Neural progenitor cell (in vitro differentiated cells): Measurements from ENCODE around the gene CTSS. TPM values are rescaled to one million over a fixed set of nuclear protein-coding genes. Genes with fewer than 3 reads are reported as not detected.

Experiments
- DNase-seq: peaks from one replicate; pipeline ENCODE4 v3.0.0-alpha.2; 2016; ENCODE audit warnings: low spot score
- H2AFZ ChIP-seq: fragments of 200-600 bp; sonication (generic); replicated peaks from 2 replicates; pipeline ENCODE4 v1.6.1; 2016; ENCODE audit warnings: antibody characterized with exemption
- H3F3A ChIP-seq: fragments of 200-600 bp; sonication (generic); 2 replicates; pipeline ENCODE4 v1.6.1; 2016; ENCODE audit warnings: antibody characterized with exemption, low read depth
- H3K27ac ChIP-seq: fragments of 200-600 bp; sonication (generic); 2 replicates; pipeline ENCODE4 v1.5.1; 2016; ENCODE audit warnings: mild to moderate bottlenecking
- H3K27me3 ChIP-seq: fragments of 200-600 bp; sonication (generic); 2 replicates; pipeline ENCODE4 v1.6.1; 2016; ENCODE audit warnings: mild to moderate bottlenecking, moderate library complexity
- H3K36me3 ChIP-seq: fragments of 200-600 bp; sonication (generic); 2 replicates; pipeline ENCODE4 v1.5.1; 2016
- H3K4me1 ChIP-seq: fragments of 200-600 bp; sonication (generic); 2 replicates; pipeline ENCODE4 v1.6.1; 2016; ENCODE audit warnings: mixed run types
- H3K4me2 ChIP-seq: fragments of 200-600 bp; sonication (generic); 2 replicates; pipeline ENCODE4 v1.6.1; 2016
- H3K4me3 ChIP-seq: fragments of 200-600 bp; sonication (generic); 2 replicates; pipeline ENCODE4 v1.5.1; 2016
- H3K79me2 ChIP-seq: fragments of 200-600 bp; sonication (generic); 2 replicates; pipeline ENCODE4 v1.6.1; 2016; ENCODE audit warnings: low read depth
- H3K9ac ChIP-seq: fragments of 200-600 bp; sonication (generic); 2 replicates; pipeline ENCODE4 v1.6.1; 2016
- H3K9me3 ChIP-seq: fragments of 200-600 bp; sonication (generic); 2 replicates; pipeline ENCODE4 v1.5.1; 2016; ENCODE audit warnings: low read depth
- H4K20me1 ChIP-seq: fragments of 200-600 bp; sonication (generic); 2 replicates; pipeline ENCODE4 v1.6.1; 2016; ENCODE audit warnings: low read depth
- H3K27ac Mint-ChIP-seq: 3 replicates; pipeline ENCODE4 v1.8.0; 2021; ENCODE audit warnings: mixed read lengths
- H3K27me3 Mint-ChIP-seq: 2 replicates; pipeline ENCODE4 v1.8.0; 2022; ENCODE audit warnings: low read depth, mild to moderate bottlenecking, inconsistent platforms, moderate library complexity, mixed read lengths; ENCODE audit not compliant: insufficient read depth
- H3K36me3 Mint-ChIP-seq: 3 replicates; pipeline ENCODE4 v1.8.0; 2021; ENCODE audit warnings: mixed read lengths
- H3K4me1 Mint-ChIP-seq: 3 replicates; pipeline ENCODE4 v1.8.0; 2021; ENCODE audit warnings: mixed read lengths
- H3K4me3 Mint-ChIP-seq: 3 replicates; pipeline ENCODE4 v1.8.0; 2021; ENCODE audit warnings: mild to moderate bottlenecking, moderate library complexity, mixed read lengths
- H3K9me3 Mint-ChIP-seq: 3 replicates; pipeline ENCODE4 v1.8.0; 2020; ENCODE audit warnings: mixed read lengths
- EZH2 ChIP-seq: fragments of 200-600 bp; sonication (generic); IDR thresholded peaks from 2 replicates; pipeline ENCODE4 v1.6.1; 2017; ENCODE audit warnings: antibody characterized with exemption, mild to moderate bottlenecking, moderate library complexity
- EZH2phosphoT487 ChIP-seq: fragments of 200-600 bp; sonication (generic); IDR thresholded peaks from 2 replicates; pipeline ENCODE4 v1.6.1; 2017; ENCODE audit warnings: antibody characterized with exemption
- total RNA-seq: library from RNA; depleted of rRNA; stranded (reverse); fragments of >200 nt; gene quantifications from 2 replicates; pipeline ENCODE4 v1.2.3, GENCODE V29; 2015; ENCODE audit warnings: low replicate concordance
- TF ChIP-seq, protein P1 (sequence below): fragments of 200-600 bp; sonication (generic); IDR thresholded peaks from 2 replicates; pipeline ENCODE4 v1.5.1; 2017; ENCODE audit warnings: antibody characterized with exemption, mild to moderate bottlenecking

CTSS gene
- total RNA-seq, 1 donor from 2014 or later, result not detected

DNA sequence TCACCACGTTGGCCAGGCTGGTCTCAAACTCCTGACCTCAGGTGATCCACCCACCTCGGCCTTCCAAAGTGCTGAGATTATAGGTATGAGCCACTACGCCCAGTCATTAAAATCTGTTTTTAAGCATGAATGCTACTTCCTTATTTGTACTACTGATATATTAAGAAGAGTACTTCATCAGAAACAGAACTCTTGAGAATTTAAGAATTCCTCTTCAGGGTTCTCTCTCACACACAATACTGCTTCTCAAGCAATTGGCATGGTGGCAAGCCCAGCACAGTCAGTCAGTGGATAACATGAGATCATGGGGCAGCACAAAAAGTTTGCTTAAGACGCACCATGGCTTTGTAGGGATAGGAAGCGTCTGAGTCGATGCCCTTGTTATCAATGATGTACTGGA is 14.1 kb downstream of the CTSS start:
- Mint-ChIP-seq H3K9me3 (no peaks in the 10 kb centered on the region), H3K36me3 (no peaks in the 10 kb centered on the region), H3K27ac (no peak overlapping the region), H3K27me3 (no peaks in the 10 kb centered on the region), H3K4me3 (no peak overlapping the region), H3K4me1 (no peaks in the 10 kb centered on the region)
- Histone ChIP-seq H2AFZ (no peak overlapping the region), H3K4me1 (no peaks in the 10 kb centered on the region), H3K79me2 (no peaks in the 10 kb centered on the region), H3K9ac (no peak overlapping the region), H3F3A (no peaks in the 10 kb centered on the region), H4K20me1 (no peaks in the 10 kb centered on the region), H3K4me2 (no peak overlapping the region), H3K36me3 (no peaks in the 10 kb centered on the region), H3K27me3 (no peaks in the 10 kb centered on the region), H3K4me3 (no peak overlapping the region), H3K9me3 (no peaks in the 10 kb centered on the region), H3K27ac (no peak overlapping the region)
- DNase-seq, result no peak
- TF ChIP-seq EZH2phosphoT487 (no peak), EZH2 (no peak)
- TF ChIP-seq, protein P1, sequence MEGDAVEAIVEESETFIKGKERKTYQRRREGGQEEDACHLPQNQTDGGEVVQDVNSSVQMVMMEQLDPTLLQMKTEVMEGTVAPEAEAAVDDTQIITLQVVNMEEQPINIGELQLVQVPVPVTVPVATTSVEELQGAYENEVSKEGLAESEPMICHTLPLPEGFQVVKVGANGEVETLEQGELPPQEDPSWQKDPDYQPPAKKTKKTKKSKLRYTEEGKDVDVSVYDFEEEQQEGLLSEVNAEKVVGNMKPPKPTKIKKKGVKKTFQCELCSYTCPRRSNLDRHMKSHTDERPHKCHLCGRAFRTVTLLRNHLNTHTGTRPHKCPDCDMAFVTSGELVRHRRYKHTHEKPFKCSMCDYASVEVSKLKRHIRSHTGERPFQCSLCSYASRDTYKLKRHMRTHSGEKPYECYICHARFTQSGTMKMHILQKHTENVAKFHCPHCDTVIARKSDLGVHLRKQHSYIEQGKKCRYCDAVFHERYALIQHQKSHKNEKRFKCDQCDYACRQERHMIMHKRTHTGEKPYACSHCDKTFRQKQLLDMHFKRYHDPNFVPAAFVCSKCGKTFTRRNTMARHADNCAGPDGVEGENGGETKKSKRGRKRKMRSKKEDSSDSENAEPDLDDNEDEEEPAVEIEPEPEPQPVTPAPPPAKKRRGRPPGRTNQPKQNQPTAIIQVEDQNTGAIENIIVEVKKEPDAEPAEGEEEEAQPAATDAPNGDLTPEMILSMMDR, result no peak

DNA sequence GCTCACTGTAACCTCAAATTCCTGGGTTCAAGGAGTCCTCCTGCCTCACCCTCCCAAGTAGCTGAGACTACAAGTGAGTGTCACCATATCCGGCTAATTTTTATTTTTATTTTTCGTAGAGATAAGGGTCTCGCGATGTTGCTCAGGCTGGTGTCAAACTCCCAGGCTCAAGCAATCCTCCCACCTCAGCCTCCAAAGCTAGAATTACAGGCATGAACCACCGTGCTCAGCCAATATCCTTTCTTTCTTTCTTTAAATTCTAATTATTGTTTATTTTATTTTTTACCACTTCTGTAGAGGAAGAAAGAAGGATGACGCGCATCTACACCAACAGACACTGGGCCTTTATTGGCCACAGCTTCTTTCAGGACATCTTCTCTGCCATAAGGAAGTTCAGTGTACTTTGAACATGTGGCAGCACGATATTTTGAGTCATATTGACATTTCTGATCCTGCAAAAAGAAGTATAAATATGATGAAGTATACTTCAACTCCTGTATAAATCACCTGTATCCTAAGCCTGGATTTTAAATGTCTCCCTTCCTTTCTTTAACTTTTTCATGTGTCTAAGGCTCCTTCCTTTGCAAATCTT is 15.8 kb downstream of the CTSS start:
- H3K4me2 ChIP-seq, result no peak overlapping the region
- H3K9me3 ChIP-seq, result no peaks in the 10 kb centered on the region
- no peaks in the 10 kb centered on the region for H3K36me3 ChIP-seq
- H3K4me3 ChIP-seq, result no peak overlapping the region
- no peaks in the 10 kb centered on the region for H3K27me3 ChIP-seq
- TF ChIP-seq EZH2phosphoT487 (no peak), EZH2 (no peak)
- TF ChIP-seq, protein P1, result no peak
- Mint-ChIP-seq H3K4me1 (no peaks in the 10 kb centered on the region), H3K36me3 (no peaks in the 10 kb centered on the region), H3K27me3 (no peaks in the 10 kb centered on the region), H3K4me3 (no peak overlapping the region), H3K27ac (no peak overlapping the region), H3K9me3 (no peaks in the 10 kb centered on the region)
- H3F3A ChIP-seq, result no peaks in the 10 kb centered on the region
- H3K79me2 ChIP-seq, result no peaks in the 10 kb centered on the region
- no peak overlapping the region for H3K9ac ChIP-seq
- DNase-seq, result no peak
- no peaks in the 10 kb centered on the region for H3K4me1 ChIP-seq
- no peak overlapping the region for H3K27ac ChIP-seq
- no peaks in the 10 kb centered on the region for H4K20me1 ChIP-seq
- no peak overlapping the region for H2AFZ ChIP-seq

DNA sequence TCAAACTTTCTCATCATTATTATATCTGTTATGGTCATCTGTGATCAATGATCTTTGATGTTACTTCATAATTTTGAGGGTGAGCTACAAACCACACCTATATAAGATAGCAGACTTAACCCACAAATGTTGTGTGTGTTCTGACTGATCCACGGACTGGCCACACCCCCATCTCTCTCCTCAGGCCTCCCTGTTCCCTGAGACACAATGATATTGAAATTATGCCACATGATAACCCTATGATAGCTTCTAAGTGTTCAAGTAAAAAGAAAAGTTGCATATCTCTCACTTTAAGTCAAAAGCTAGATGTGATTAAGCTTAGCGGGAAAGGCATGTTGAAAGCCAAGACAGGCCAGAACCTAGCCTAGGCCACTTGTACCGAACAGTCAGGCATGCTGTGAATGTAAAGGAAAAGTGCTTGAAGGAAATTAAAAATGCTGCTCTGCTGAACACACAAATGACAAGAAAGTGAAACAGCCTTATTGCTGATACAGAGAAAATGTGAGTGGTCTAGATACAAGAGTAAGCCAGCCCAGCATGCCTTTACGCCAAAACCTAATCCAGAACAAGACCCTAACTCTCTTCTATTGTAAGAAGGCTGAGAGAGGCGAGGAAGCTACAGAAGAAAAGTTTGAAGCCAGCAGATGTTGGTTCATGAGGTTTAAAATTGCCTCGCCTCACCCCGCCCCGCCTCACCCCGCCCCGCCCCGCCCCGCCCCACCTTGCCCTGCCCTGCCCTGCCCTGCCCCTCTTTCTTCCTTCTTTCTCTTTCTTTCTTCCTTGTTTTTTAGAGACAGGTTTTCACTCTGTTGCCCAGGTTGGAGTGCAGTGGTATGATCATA is 16.5 kb downstream of the CTSS start:
- H3K4me1 ChIP-seq, result no peaks in the 10 kb centered on the region
- Mint-ChIP-seq H3K9me3 (no peaks in the 10 kb centered on the region), H3K27ac (no peak overlapping the region), H3K4me3 (no peak overlapping the region), H3K4me1 (no peaks in the 10 kb centered on the region), H3K27me3 (no peaks in the 10 kb centered on the region), H3K36me3 (no peaks in the 10 kb centered on the region)
- no peak overlapping the region for H3K9ac ChIP-seq
- H3K27ac ChIP-seq, result no peak overlapping the region
- H3K4me2 ChIP-seq, result no peak overlapping the region
- no peaks in the 10 kb centered on the region for H3K9me3 ChIP-seq
- DNase-seq, result no peak
- no peaks in the 10 kb centered on the region for H3K79me2 ChIP-seq
- H3K27me3 ChIP-seq, result no peaks in the 10 kb centered on the region
- H2AFZ ChIP-seq, result no peak overlapping the region
- H3K36me3 ChIP-seq, result no peaks in the 10 kb centered on the region
- no peak for TF ChIP-seq EZH2
- no peaks in the 10 kb centered on the region for H3F3A ChIP-seq
- no peaks in the 10 kb centered on the region for H4K20me1 ChIP-seq
- H3K4me3 ChIP-seq, result no peak overlapping the region
